Activated CD8-positive, alpha-beta T cell treated with anti-CD3 and anti-CD28 coated beads for 36 hours (primary cell): ENCODE data around the gene KDM5A. TPM values are rescaled to one million over a fixed set of nuclear protein-coding genes. Genes with fewer than 3 reads are reported as not detected.

Experiments used
- ATAC-seq: fragments of 200-7000 bp; cut with Tn5 transposase; one replicate; pipeline ENCODE4 v1.10.0; 2021; ENCODE audit warnings: mild to moderate bottlenecking, moderate library complexity
- CTCF ChIA-PET: fragments of 350-600 bp; sonication (Branson Sonifier 250); formaldehyde crosslinking; loops from one replicate; lab custom pipeline; 2021; ENCODE audit warnings: antibody characterized with exemption; lab: Charles Lee
- POLR2A ChIA-PET: fragments of 350-600 bp; sonication (Branson Sonifier 250); formaldehyde crosslinking; loops from one replicate; lab custom pipeline; 2021; ENCODE audit warnings: antibody characterized with exemption; lab: Charles Lee
- DNase-seq: peaks from one replicate; pipeline ENCODE4 v3.0.0-alpha.2; 2020
- H3K27ac Mint-ChIP-seq: one replicate; pipeline ENCODE4 v1.8.0; 2021; ENCODE audit warnings: mild to moderate bottlenecking, mixed read lengths
- H3K27me3 Mint-ChIP-seq: one replicate; pipeline ENCODE4 v1.8.0; 2021; ENCODE audit warnings: mixed read lengths
- H3K36me3 Mint-ChIP-seq: one replicate; pipeline ENCODE4 v1.8.0; 2021; ENCODE audit warnings: low read depth, mixed read lengths
- H3K4me1 Mint-ChIP-seq: one replicate; pipeline ENCODE4 v1.8.0; 2021; ENCODE audit warnings: low read depth, mixed read lengths
- H3K4me3 Mint-ChIP-seq: one replicate; pipeline ENCODE4 v1.8.0; 2021; ENCODE audit warnings: mild to moderate bottlenecking, moderate library complexity, mixed read lengths
- H3K9me3 Mint-ChIP-seq: one replicate; pipeline ENCODE4 v1.8.0; 2021; ENCODE audit warnings: mixed read lengths
- CTCF ChIP-seq: fragments of 200-600 bp; IDR thresholded peaks from one replicate; pipeline ENCODE4 v1.8.0; 2022; ENCODE audit warnings: antibody characterized with exemption, mild to moderate bottlenecking
- intact Hi-C: fragments of 100-400 bp; cut with micrococcal nuclease; formaldehyde crosslinking; loops from one replicate; pipeline ENCODE4 v1.10.0; 2022
- total RNA-seq, 2 experiments: library from RNA; stranded (reverse); gene quantifications; one replicate each; pipeline ENCODE4 v1.2.3, GENCODE V29; 2021

The KDM5A gene
- total RNA-seq, 2 experiments from 2014 or later, result 60.0 to 68.9 TPM

- Mint-ChIP-seq H3K9me3 (peaks cover 12% of the 10 kb centered on the region), H3K27me3 (peaks cover 2% of the 10 kb centered on the region), H3K4me3 (no peak overlapping the region), H3K36me3 (no peaks in the 10 kb centered on the region), H3K4me1 (no peaks in the 10 kb centered on the region), H3K27ac (no peak overlapping the region)
- ChIA-PET CTCF (interaction anchor here (3.0 kb wide), 1 partner anchor 13 kb away, joined by 14 read pairs; no protein-coding TSS in a partner anchor), POLR2A (interaction anchor here (0.6 kb wide), 1 partner anchor 109 kb away, joined by 5 read pairs; no protein-coding TSS in a partner anchor)
- no peak for TF ChIP-seq CTCF
- DNase-seq (no peak), ATAC-seq (no peak)
- intact Hi-C loops, result no loop called here
These were observed 156.1 kb downstream of the KDM5A start for GRCh38 chr12:232731-233614.

- CTCF ChIA-PET, result interaction anchor here (1.0 to 3.0 kb wide), 3 partner anchors 11 to 151 kb away, joined by 4 to 14 read pairs (median 6); no protein-coding TSS in a partner anchor
- H3K27me3 Mint-ChIP-seq, result peaks cover 2% of the 10 kb centered on the region
- intact Hi-C loops, result no loop called here
- DNase-seq, result no peak
- ATAC-seq, result no peak
- POLR2A ChIA-PET, result no interaction called here
- no peak for TF ChIP-seq CTCF
- no peak overlapping the region for H3K4me3 Mint-ChIP-seq
- no peak overlapping the region for H3K27ac Mint-ChIP-seq
- H3K36me3 Mint-ChIP-seq, result no peaks in the 10 kb centered on the region
- H3K9me3 Mint-ChIP-seq, result peaks cover 7% of the 10 kb centered on the region
- no peaks in the 10 kb centered on the region for H3K4me1 Mint-ChIP-seq
These were observed 158.0 kb downstream of the KDM5A start for GRCh38 chr12:230925-231671.

Other genes starting within 250 kb of the KDM5A start
- not detected for gene SLC6A12, start 175.2 kb downstream of the KDM5A start, total RNA-seq
- not detected for gene SLC6A13, start 126.5 kb downstream of the KDM5A start, total RNA-seq
- 10 to 100 TPM; 14.0 to 19.0 TPM for gene CCDC77, start 12.3 kb upstream of the KDM5A start, total RNA-seq
- gene B4GALNT3, start 70.6 kb upstream of the KDM5A start, total RNA-seq, result 1 to 10 TPM; 2.8 to 3.4 TPM